HepG2 (cell line): ENCODE data around the gene POLL. TPM values are rescaled to one million over a fixed set of nuclear protein-coding genes. Genes with fewer than 3 reads are reported as not detected.
A peak's percentile ranks its signal among the peaks of the same experiment; 100 is the strongest.

Experiments
- CHD4 ChIP-seq: fragments of 200-600 bp; sonication (generic); IDR thresholded peaks from 2 replicates; pipeline ENCODE4 v1.7.0; 2017; ENCODE audit warnings: mild to moderate bottlenecking, low read length, borderline replicate concordance
- GLMP ChIP-seq: sonication (generic); formaldehyde crosslinking; IDR thresholded peaks from 2 replicates; pipeline ENCODE4 v1.9.0; 2021; ENCODE audit warnings: missing genetic modification reagents, mild to moderate bottlenecking, borderline replicate concordance
- JARID2 ChIP-seq: sonication (generic); formaldehyde crosslinking; IDR thresholded peaks from 2 replicates; pipeline ENCODE4 v1.8.1; 2023; ENCODE audit warnings: missing genetic modification reagents, inconsistent platforms; ENCODE audit not compliant: insufficient replicate concordance
- MTA3 ChIP-seq: sonication (generic); formaldehyde crosslinking; IDR thresholded peaks from 2 replicates; pipeline ENCODE4 v1.4.0; 2020; ENCODE audit warnings: missing genetic modification reagents
- PCBP2 ChIP-seq: fragments of 200-400 bp; formaldehyde crosslinking; optimal IDR thresholded peaks from 2 replicates; pipeline ENCODE3; 2018; ENCODE audit warnings: low read length, low read depth; ENCODE audit not compliant: poor library complexity, severe bottlenecking
- RBM39 ChIP-seq: fragments of 200-400 bp; formaldehyde crosslinking; IDR thresholded peaks from one replicate; pipeline ENCODE4 v1.6.1; 2018; ENCODE audit warnings: antibody characterized with exemption, mild to moderate bottlenecking, low read depth, low read length; ENCODE audit not compliant: poor library complexity, severe bottlenecking
- SETDB1 ChIP-seq: sonication (generic); formaldehyde crosslinking; IDR thresholded peaks from 2 replicates; pipeline ENCODE4 v1.5.1; 2020; ENCODE audit warnings: missing genetic modification reagents, mild to moderate bottlenecking, borderline replicate concordance
- SMYD3 ChIP-seq: sonication (generic); formaldehyde crosslinking; IDR thresholded peaks from 2 replicates; pipeline ENCODE4 v1.8.1; 2023; ENCODE audit warnings: mild to moderate bottlenecking, missing genetic modification reagents
- ZEB1 ChIP-seq: IDR thresholded peaks from 2 replicates; pipeline ENCODE4 v1.6.1; 2012; ENCODE audit warnings: mild to moderate bottlenecking, low read depth, inconsistent platforms; ENCODE audit not compliant: insufficient replicate concordance
- ZNF3 ChIP-seq: IDR thresholded peaks from 2 replicates; pipeline ENCODE4 v1.7.0; 2017; ENCODE audit warnings: inconsistent platforms
- polyA plus RNA-seq, 8 experiments: library from polyadenylated mRNA; depleted of rRNA in 3 of 8; stranded (reverse) in 7 of 8; unstranded in 1 of 8; fragments of >200 nt; fragmentation: Illumina TruSeq in 4 of 8; extraction: Trizol in 4 of 8; gene quantifications; 2 replicates each; pipeline versions ENCODE4 v1.2.1 to v1.2.3, GENCODE V29; 2011 to 2016; ENCODE audit warnings: low read depth in 4 of 8, missing spikeins in 1 of 8, mixed read lengths in 1 of 8; ENCODE audit not compliant: insufficient read depth in 1 of 8
- total RNA-seq, 5 experiments: library from RNA; depleted of rRNA; stranded (reverse); fragments of >200 nt; fragmentation: Illumina TruSeq; extraction: Trizol; gene quantifications; 2 replicates each; pipeline ENCODE4 v1.2.3, GENCODE V29; 2016; ENCODE audit warnings: low read depth in 1 of 5
- TF ChIP-seq, protein P1 (sequence below): sonication (generic); formaldehyde crosslinking; IDR thresholded peaks from 2 replicates; pipeline ENCODE4 v1.5.1; 2020; ENCODE audit warnings: mild to moderate bottlenecking, missing genetic modification reagents, borderline replicate concordance
- TF ChIP-seq, protein P2 (sequence below): sonication (generic); formaldehyde crosslinking; IDR thresholded peaks from 2 replicates; pipeline ENCODE4 v1.4.0; 2020; ENCODE audit warnings: missing genetic modification reagents
- TF ChIP-seq, protein P3 (sequence below): sonication (generic); formaldehyde crosslinking; IDR thresholded peaks from 2 replicates; pipeline ENCODE4 v1.4.0; 2020; ENCODE audit warnings: missing genetic modification reagents
- TF ChIP-seq, protein P4 (sequence below): IDR thresholded peaks from 2 replicates; pipeline ENCODE4 v1.6.1; 2012; ENCODE audit warnings: low read length, improper control_type of control experiment

Gene POLL
- total and polyA plus RNA-seq, 2 of the 13 experiments (the other 11 are each of a cell fraction or from before 2014, with no cell fraction given), result 13.8 to 19.1 TPM

DNA sequence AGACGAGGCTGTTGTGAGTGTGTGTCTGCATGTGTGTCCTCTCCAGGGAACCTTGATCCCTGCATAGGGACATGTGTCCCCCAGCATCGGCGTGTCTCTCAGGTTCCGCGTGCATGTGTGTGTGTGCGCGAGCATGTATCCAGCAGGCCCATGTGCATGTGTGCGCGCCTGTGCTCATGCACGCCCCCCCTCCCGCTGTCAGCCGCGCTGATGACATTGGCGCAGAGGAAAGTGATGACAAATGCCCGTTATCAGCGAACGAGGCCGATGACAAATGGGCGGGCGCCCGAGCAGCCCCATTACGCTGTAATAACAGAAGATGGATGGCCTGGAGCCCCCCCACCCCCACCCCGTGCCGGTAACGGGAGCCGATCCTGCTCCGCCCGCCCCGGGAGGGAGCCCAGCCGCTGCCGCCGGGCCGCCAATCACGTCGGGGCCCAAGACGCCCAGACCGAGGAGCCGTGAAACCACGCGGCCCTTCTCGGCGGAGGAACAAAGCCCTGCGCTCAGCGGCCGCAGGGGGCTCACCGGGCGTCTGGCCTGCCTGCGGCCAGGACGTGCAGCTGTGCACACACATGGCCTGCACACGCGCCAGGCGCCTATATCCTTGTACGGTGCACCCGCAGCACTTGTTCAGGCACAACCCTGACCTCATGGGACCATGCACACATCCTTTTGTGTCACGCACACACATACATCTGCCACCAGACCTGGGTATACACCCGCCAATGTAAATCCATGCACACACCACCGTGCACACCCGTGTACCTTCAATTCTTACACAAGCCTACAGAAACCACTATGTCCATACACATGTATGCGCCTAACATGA, 21.5 kb downstream of the POLL start (continued):
- TF ChIP-seq, protein P1, sequence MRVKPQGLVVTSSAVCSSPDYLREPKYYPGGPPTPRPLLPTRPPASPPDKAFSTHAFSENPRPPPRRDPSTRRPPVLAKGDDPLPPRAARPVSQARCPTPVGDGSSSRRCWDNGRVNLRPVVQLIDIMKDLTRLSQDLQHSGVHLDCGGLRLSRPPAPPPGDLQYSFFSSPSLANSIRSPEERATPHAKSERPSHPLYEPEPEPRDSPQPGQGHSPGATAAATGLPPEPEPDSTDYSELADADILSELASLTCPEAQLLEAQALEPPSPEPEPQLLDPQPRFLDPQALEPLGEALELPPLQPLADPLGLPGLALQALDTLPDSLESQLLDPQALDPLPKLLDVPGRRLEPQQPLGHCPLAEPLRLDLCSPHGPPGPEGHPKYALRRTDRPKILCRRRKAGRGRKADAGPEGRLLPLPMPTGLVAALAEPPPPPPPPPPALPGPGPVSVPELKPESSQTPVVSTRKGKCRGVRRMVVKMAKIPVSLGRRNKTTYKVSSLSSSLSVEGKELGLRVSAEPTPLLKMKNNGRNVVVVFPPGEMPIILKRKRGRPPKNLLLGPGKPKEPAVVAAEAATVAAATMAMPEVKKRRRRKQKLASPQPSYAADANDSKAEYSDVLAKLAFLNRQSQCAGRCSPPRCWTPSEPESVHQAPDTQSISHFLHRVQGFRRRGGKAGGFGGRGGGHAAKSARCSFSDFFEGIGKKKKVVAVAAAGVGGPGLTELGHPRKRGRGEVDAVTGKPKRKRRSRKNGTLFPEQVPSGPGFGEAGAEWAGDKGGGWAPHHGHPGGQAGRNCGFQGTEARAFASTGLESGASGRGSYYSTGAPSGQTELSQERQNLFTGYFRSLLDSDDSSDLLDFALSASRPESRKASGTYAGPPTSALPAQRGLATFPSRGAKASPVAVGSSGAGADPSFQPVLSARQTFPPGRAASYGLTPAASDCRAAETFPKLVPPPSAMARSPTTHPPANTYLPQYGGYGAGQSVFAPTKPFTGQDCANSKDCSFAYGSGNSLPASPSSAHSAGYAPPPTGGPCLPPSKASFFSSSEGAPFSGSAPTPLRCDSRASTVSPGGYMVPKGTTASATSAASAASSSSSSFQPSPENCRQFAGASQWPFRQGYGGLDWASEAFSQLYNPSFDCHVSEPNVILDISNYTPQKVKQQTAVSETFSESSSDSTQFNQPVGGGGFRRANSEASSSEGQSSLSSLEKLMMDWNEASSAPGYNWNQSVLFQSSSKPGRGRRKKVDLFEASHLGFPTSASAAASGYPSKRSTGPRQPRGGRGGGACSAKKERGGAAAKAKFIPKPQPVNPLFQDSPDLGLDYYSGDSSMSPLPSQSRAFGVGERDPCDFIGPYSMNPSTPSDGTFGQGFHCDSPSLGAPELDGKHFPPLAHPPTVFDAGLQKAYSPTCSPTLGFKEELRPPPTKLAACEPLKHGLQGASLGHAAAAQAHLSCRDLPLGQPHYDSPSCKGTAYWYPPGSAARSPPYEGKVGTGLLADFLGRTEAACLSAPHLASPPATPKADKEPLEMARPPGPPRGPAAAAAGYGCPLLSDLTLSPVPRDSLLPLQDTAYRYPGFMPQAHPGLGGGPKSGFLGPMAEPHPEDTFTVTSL (CRISPR knock-in tag), result no peak
- no peak for TF ChIP-seq SMYD3 (CRISPR knock-in tag)
- no peak for TF ChIP-seq MTA3 (CRISPR knock-in tag)
- TF ChIP-seq PCBP2, result no peak
- TF ChIP-seq, protein P2, sequence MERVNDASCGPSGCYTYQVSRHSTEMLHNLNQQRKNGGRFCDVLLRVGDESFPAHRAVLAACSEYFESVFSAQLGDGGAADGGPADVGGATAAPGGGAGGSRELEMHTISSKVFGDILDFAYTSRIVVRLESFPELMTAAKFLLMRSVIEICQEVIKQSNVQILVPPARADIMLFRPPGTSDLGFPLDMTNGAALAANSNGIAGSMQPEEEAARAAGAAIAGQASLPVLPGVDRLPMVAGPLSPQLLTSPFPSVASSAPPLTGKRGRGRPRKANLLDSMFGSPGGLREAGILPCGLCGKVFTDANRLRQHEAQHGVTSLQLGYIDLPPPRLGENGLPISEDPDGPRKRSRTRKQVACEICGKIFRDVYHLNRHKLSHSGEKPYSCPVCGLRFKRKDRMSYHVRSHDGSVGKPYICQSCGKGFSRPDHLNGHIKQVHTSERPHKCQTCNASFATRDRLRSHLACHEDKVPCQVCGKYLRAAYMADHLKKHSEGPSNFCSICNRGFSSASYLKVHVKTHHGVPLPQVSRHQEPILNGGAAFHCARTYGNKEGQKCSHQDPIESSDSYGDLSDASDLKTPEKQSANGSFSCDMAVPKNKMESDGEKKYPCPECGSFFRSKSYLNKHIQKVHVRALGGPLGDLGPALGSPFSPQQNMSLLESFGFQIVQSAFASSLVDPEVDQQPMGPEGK (CRISPR knock-in tag), result 0 out of 2 replicates have a peak, but pooled peaks have one; percentile 42
- TF ChIP-seq, protein P3, sequence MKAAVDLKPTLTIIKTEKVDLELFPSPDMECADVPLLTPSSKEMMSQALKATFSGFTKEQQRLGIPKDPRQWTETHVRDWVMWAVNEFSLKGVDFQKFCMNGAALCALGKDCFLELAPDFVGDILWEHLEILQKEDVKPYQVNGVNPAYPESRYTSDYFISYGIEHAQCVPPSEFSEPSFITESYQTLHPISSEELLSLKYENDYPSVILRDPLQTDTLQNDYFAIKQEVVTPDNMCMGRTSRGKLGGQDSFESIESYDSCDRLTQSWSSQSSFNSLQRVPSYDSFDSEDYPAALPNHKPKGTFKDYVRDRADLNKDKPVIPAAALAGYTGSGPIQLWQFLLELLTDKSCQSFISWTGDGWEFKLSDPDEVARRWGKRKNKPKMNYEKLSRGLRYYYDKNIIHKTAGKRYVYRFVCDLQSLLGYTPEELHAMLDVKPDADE (CRISPR knock-in tag), result no peak
- TF ChIP-seq SETDB1 (CRISPR knock-in tag), result no peak
- no peak for TF ChIP-seq ZNF3 (CRISPR knock-in tag)
- TF ChIP-seq ZEB1, result no peak
- no peak for TF ChIP-seq CHD4
- TF ChIP-seq, protein P4, sequence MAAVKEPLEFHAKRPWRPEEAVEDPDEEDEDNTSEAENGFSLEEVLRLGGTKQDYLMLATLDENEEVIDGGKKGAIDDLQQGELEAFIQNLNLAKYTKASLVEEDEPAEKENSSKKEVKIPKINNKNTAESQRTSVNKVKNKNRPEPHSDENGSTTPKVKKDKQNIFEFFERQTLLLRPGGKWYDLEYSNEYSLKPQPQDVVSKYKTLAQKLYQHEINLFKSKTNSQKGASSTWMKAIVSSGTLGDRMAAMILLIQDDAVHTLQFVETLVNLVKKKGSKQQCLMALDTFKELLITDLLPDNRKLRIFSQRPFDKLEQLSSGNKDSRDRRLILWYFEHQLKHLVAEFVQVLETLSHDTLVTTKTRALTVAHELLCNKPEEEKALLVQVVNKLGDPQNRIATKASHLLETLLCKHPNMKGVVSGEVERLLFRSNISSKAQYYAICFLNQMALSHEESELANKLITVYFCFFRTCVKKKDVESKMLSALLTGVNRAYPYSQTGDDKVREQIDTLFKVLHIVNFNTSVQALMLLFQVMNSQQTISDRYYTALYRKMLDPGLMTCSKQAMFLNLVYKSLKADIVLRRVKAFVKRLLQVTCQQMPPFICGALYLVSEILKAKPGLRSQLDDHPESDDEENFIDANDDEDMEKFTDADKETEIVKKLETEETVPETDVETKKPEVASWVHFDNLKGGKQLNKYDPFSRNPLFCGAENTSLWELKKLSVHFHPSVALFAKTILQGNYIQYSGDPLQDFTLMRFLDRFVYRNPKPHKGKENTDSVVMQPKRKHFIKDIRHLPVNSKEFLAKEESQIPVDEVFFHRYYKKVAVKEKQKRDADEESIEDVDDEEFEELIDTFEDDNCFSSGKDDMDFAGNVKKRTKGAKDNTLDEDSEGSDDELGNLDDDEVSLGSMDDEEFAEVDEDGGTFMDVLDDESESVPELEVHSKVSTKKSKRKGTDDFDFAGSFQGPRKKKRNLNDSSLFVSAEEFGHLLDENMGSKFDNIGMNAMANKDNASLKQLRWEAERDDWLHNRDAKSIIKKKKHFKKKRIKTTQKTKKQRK, result no peak
- TF ChIP-seq RBM39, result no peak
- TF ChIP-seq JARID2 (CRISPR knock-in tag), result no peak
- TF ChIP-seq GLMP (CRISPR knock-in tag), result no peak
